GM23338 (cell line): ENCODE results near the gene PTPRF. TPM values are rescaled to one million over a fixed set of nuclear protein-coding genes. Genes with fewer than 3 reads are reported as not detected.

Source experiments
- ATAC-seq: fragments of 200-7000 bp; cut with Tn5 transposase; 3 replicates; pipeline ENCODE4 v1.9.1; 2020
- DNase-seq: peaks from one replicate; pipeline ENCODE4 v3.0.0-alpha.2; 2015; ENCODE audit warnings: low spot score
- H2AFZ ChIP-seq: fragments of 200-600 bp; sonication (generic); 2 replicates; pipeline ENCODE4 v1.8.0; 2016; ENCODE audit warnings: antibody characterized with exemption, mild to moderate bottlenecking, moderate library complexity
- H3F3A ChIP-seq: fragments of 200-600 bp; sonication (generic); replicated peaks from 2 replicates; pipeline ENCODE4 v1.8.0; 2017; ENCODE audit warnings: antibody characterized with exemption, mixed run types, low read depth
- H3K27ac ChIP-seq: fragments of 200-600 bp; sonication (generic); 2 replicates; pipeline ENCODE4 v1.6.1; 2016; ENCODE audit warnings: low read depth
- H3K27me3 ChIP-seq: fragments of 200-600 bp; sonication (generic); 2 replicates; pipeline ENCODE4 v1.8.0; 2016; ENCODE audit warnings: mild to moderate bottlenecking, mixed run types, moderate library complexity; ENCODE audit not compliant: insufficient read depth
- H3K36me3 ChIP-seq: fragments of 200-600 bp; sonication (generic); 2 replicates; pipeline ENCODE4 v1.8.0; 2016; ENCODE audit warnings: mild to moderate bottlenecking; ENCODE audit not compliant: insufficient read depth
- H3K4me1 ChIP-seq: fragments of 200-600 bp; sonication (generic); 2 replicates; pipeline ENCODE4 v1.8.0; 2016; ENCODE audit warnings: mild to moderate bottlenecking, moderate library complexity; ENCODE audit not compliant: insufficient read depth
- H3K4me2 ChIP-seq: fragments of 200-600 bp; sonication (generic); 2 replicates; pipeline ENCODE4 v1.7.1; 2017; ENCODE audit warnings: mixed run types
- H3K4me3 ChIP-seq: fragments of 200-600 bp; sonication (generic); 2 replicates; pipeline ENCODE4 v1.6.1; 2016; ENCODE audit warnings: mixed run types
- H3K79me2 ChIP-seq: fragments of 200-600 bp; sonication (generic); replicated peaks from 2 replicates; pipeline ENCODE4 v1.8.0; 2017; ENCODE audit warnings: mild to moderate bottlenecking; ENCODE audit not compliant: insufficient read depth
- H3K9me2 ChIP-seq: fragments of 200-600 bp; sonication (generic); 2 replicates; pipeline ENCODE4 v1.8.0; 2017; ENCODE audit not compliant: insufficient read depth
- H4K20me1 ChIP-seq: fragments of 200-600 bp; sonication (generic); replicated peaks from 2 replicates; pipeline ENCODE4 v1.8.0; 2017; ENCODE audit warnings: mild to moderate bottlenecking; ENCODE audit not compliant: insufficient read depth
- H3K27ac Mint-ChIP-seq: 2 replicates; pipeline ENCODE4 v1.8.0; 2020; ENCODE audit warnings: inconsistent platforms, mild to moderate bottlenecking, moderate library complexity, mixed read lengths
- H3K27me3 Mint-ChIP-seq: 3 replicates; pipeline ENCODE4 v1.8.0; 2022; ENCODE audit warnings: low read depth, mild to moderate bottlenecking, moderate library complexity, mixed read lengths, inconsistent platforms; ENCODE audit not compliant: insufficient read depth, poor library complexity
- H3K36me3 Mint-ChIP-seq: 3 replicates; pipeline ENCODE4 v1.8.0; 2021; ENCODE audit warnings: low read depth, mild to moderate bottlenecking, inconsistent platforms, moderate library complexity, mixed read lengths
- H3K4me1 Mint-ChIP-seq: 3 replicates; pipeline ENCODE4 v1.8.0; 2020; ENCODE audit warnings: mild to moderate bottlenecking, inconsistent platforms, mixed read lengths
- H3K4me3 Mint-ChIP-seq: 3 replicates; pipeline ENCODE4 v1.8.0; 2021; ENCODE audit warnings: moderate library complexity, mild to moderate bottlenecking, inconsistent platforms, mixed read lengths
- H3K9me3 Mint-ChIP-seq: 3 replicates; pipeline ENCODE4 v1.8.0; 2020; ENCODE audit warnings: moderate library complexity, mild to moderate bottlenecking, inconsistent platforms, mixed read lengths
- CREB1 ChIP-seq: fragments of 250-450 bp; sonication (Bioruptor Pico); IDR thresholded peaks from 2 replicates; pipeline ENCODE4 v1.5.0; 2020; ENCODE audit warnings: low read depth, mild to moderate bottlenecking, moderate library complexity
- ETS1 ChIP-seq: IDR thresholded peaks from 2 replicates; pipeline ENCODE4 v1.6.1; 2016; ENCODE audit warnings: antibody characterized with exemption
- EZH2 ChIP-seq: fragments of 200-600 bp; sonication (generic); IDR thresholded peaks from one replicate; pipeline ENCODE4 v1.8.0; 2017; ENCODE audit warnings: antibody characterized with exemption, mild to moderate bottlenecking, low read depth; ENCODE audit not compliant: unreplicated experiment
- EZH2phosphoT487 ChIP-seq: fragments of 200-600 bp; sonication (generic); IDR thresholded peaks from one replicate; pipeline ENCODE4 v1.8.1; 2018; ENCODE audit warnings: antibody characterized with exemption; ENCODE audit not compliant: unreplicated experiment
- JUNB ChIP-seq: IDR thresholded peaks from one replicate; pipeline ENCODE4 v1.6.1; 2016; ENCODE audit warnings: antibody characterized with exemption; ENCODE audit not compliant: unreplicated experiment
- NANOG ChIP-seq: IDR thresholded peaks from 2 replicates; pipeline ENCODE4 v1.6.1; 2016; ENCODE audit warnings: antibody characterized with exemption, borderline replicate concordance
- POLR2AphosphoS5 ChIP-seq: IDR thresholded peaks from 2 replicates; pipeline ENCODE4 v1.6.1; 2016; ENCODE audit warnings: antibody characterized with exemption, low read depth
- STAT1 ChIP-seq: IDR thresholded peaks from one replicate; pipeline ENCODE4 v1.6.1; 2016; ENCODE audit warnings: antibody characterized with exemption; ENCODE audit not compliant: unreplicated experiment
- ZNF114 ChIP-seq: fragments of 250-450 bp; sonication (Bioruptor Pico); IDR thresholded peaks from 2 replicates; pipeline ENCODE4 v1.5.0; 2020; ENCODE audit warnings: mild to moderate bottlenecking, moderate library complexity
- ZNF331 ChIP-seq: fragments of 250-450 bp; sonication (Bioruptor Pico); IDR thresholded peaks from 2 replicates; pipeline ENCODE4 v1.5.0; 2020; ENCODE audit warnings: low read depth, mild to moderate bottlenecking, moderate library complexity
- polyA plus RNA-seq: library from polyadenylated mRNA; unstranded; fragments of >200 nt; fragmentation: Nextera tagmentation; extraction: Ambion mirVana; gene quantifications from 2 replicates; pipeline ENCODE4 v1.2.1, GENCODE V29; 2016
- total RNA-seq: library from RNA; depleted of rRNA; stranded (reverse); fragments of >200 nt; shearing (Covaris generic); gene quantifications from 2 replicates; pipeline ENCODE4 v1.2.3, GENCODE V29; 2014
- TF ChIP-seq, protein P1 (sequence below), 2 experiments: fragments of 200-600 bp in 1 of 2; sonication (generic) in 1 of 2; conservative IDR thresholded peaks; 2 replicates each; pipeline versions ENCODE4 v1.5.1 to v1.6.1; 2016 to 2017; ENCODE audit warnings: antibody characterized with exemption in 2 of 2, low read depth in 2 of 2, mild to moderate bottlenecking in 2 of 2, moderate library complexity in 1 of 2
- TF ChIP-seq, protein P2 (sequence below): IDR thresholded peaks from one replicate; pipeline ENCODE4 v1.6.1; 2018; ENCODE audit warnings: antibody characterized with exemption; ENCODE audit not compliant: unreplicated experiment
- TF ChIP-seq, protein P3 (sequence below): fragments of 250-450 bp; sonication (Bioruptor Pico); IDR thresholded peaks from 2 replicates; pipeline ENCODE4 v1.5.0; 2020; ENCODE audit warnings: mild to moderate bottlenecking, moderate library complexity

Gene PTPRF
- total and polyA plus RNA-seq, 2 experiments from 2014 or later, result 52.4 to 173 TPM

GRCh38 chr1:43509007-43509739 is 21.5 kb upstream of the PTPRF start:
- H2AFZ ChIP-seq, result peak overlapping the region; percentile 84; the same call in 1 of the 2 replicates
- ATAC-seq, result no peak

More at GRCh38 chr1:43509007-43509739, 21.5 kb upstream of the PTPRF start:
- Histone ChIP-seq H4K20me1 (no peaks in the 10 kb centered on the region), H3K4me2 (no peak overlapping the region), H3K36me3 (no peaks in the 10 kb centered on the region), H3K79me2 (no peaks in the 10 kb centered on the region), H3K27ac (no peak overlapping the region), H3F3A (no peaks in the 10 kb centered on the region), H3K4me3 (no peak overlapping the region), H3K4me1 (peaks cover 7% of the 10 kb centered on the region; the same call in 1 of the 2 replicates), H3K27me3 (no peaks in the 10 kb centered on the region), H3K9me2 (0 out of 2 replicates have a peak, but pooled peaks cover 5% of the 10 kb centered on the region)
- H3K4me3 Mint-ChIP-seq, result no peak overlapping the region
- peaks cover 8% of the 10 kb centered on the region for H3K27me3 Mint-ChIP-seq
- H3K9me3 Mint-ChIP-seq, result no peaks in the 10 kb centered on the region
- no peaks in the 10 kb centered on the region for H3K36me3 Mint-ChIP-seq
- no peak overlapping the region for H3K27ac Mint-ChIP-seq
- TF ChIP-seq POLR2AphosphoS5, result no peak
- TF ChIP-seq CREB1 (CRISPR knock-in tag), result no peak
- TF ChIP-seq, protein P1, sequence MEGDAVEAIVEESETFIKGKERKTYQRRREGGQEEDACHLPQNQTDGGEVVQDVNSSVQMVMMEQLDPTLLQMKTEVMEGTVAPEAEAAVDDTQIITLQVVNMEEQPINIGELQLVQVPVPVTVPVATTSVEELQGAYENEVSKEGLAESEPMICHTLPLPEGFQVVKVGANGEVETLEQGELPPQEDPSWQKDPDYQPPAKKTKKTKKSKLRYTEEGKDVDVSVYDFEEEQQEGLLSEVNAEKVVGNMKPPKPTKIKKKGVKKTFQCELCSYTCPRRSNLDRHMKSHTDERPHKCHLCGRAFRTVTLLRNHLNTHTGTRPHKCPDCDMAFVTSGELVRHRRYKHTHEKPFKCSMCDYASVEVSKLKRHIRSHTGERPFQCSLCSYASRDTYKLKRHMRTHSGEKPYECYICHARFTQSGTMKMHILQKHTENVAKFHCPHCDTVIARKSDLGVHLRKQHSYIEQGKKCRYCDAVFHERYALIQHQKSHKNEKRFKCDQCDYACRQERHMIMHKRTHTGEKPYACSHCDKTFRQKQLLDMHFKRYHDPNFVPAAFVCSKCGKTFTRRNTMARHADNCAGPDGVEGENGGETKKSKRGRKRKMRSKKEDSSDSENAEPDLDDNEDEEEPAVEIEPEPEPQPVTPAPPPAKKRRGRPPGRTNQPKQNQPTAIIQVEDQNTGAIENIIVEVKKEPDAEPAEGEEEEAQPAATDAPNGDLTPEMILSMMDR (conservative IDR thresholded peaks at IDR 0.05; ENCODE audit: low read depth in 2 of 2), result no peak
- TF ChIP-seq ZNF114 (CRISPR knock-in tag), result no peak
- no peak for TF ChIP-seq EZH2
- no peak for TF ChIP-seq JUNB
- TF ChIP-seq, protein P2, sequence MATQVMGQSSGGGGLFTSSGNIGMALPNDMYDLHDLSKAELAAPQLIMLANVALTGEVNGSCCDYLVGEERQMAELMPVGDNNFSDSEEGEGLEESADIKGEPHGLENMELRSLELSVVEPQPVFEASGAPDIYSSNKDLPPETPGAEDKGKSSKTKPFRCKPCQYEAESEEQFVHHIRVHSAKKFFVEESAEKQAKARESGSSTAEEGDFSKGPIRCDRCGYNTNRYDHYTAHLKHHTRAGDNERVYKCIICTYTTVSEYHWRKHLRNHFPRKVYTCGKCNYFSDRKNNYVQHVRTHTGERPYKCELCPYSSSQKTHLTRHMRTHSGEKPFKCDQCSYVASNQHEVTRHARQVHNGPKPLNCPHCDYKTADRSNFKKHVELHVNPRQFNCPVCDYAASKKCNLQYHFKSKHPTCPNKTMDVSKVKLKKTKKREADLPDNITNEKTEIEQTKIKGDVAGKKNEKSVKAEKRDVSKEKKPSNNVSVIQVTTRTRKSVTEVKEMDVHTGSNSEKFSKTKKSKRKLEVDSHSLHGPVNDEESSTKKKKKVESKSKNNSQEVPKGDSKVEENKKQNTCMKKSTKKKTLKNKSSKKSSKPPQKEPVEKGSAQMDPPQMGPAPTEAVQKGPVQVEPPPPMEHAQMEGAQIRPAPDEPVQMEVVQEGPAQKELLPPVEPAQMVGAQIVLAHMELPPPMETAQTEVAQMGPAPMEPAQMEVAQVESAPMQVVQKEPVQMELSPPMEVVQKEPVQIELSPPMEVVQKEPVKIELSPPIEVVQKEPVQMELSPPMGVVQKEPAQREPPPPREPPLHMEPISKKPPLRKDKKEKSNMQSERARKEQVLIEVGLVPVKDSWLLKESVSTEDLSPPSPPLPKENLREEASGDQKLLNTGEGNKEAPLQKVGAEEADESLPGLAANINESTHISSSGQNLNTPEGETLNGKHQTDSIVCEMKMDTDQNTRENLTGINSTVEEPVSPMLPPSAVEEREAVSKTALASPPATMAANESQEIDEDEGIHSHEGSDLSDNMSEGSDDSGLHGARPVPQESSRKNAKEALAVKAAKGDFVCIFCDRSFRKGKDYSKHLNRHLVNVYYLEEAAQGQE, result no peak
- TF ChIP-seq STAT1, result no peak
- TF ChIP-seq EZH2phosphoT487, result no peak
- TF ChIP-seq, protein P3, sequence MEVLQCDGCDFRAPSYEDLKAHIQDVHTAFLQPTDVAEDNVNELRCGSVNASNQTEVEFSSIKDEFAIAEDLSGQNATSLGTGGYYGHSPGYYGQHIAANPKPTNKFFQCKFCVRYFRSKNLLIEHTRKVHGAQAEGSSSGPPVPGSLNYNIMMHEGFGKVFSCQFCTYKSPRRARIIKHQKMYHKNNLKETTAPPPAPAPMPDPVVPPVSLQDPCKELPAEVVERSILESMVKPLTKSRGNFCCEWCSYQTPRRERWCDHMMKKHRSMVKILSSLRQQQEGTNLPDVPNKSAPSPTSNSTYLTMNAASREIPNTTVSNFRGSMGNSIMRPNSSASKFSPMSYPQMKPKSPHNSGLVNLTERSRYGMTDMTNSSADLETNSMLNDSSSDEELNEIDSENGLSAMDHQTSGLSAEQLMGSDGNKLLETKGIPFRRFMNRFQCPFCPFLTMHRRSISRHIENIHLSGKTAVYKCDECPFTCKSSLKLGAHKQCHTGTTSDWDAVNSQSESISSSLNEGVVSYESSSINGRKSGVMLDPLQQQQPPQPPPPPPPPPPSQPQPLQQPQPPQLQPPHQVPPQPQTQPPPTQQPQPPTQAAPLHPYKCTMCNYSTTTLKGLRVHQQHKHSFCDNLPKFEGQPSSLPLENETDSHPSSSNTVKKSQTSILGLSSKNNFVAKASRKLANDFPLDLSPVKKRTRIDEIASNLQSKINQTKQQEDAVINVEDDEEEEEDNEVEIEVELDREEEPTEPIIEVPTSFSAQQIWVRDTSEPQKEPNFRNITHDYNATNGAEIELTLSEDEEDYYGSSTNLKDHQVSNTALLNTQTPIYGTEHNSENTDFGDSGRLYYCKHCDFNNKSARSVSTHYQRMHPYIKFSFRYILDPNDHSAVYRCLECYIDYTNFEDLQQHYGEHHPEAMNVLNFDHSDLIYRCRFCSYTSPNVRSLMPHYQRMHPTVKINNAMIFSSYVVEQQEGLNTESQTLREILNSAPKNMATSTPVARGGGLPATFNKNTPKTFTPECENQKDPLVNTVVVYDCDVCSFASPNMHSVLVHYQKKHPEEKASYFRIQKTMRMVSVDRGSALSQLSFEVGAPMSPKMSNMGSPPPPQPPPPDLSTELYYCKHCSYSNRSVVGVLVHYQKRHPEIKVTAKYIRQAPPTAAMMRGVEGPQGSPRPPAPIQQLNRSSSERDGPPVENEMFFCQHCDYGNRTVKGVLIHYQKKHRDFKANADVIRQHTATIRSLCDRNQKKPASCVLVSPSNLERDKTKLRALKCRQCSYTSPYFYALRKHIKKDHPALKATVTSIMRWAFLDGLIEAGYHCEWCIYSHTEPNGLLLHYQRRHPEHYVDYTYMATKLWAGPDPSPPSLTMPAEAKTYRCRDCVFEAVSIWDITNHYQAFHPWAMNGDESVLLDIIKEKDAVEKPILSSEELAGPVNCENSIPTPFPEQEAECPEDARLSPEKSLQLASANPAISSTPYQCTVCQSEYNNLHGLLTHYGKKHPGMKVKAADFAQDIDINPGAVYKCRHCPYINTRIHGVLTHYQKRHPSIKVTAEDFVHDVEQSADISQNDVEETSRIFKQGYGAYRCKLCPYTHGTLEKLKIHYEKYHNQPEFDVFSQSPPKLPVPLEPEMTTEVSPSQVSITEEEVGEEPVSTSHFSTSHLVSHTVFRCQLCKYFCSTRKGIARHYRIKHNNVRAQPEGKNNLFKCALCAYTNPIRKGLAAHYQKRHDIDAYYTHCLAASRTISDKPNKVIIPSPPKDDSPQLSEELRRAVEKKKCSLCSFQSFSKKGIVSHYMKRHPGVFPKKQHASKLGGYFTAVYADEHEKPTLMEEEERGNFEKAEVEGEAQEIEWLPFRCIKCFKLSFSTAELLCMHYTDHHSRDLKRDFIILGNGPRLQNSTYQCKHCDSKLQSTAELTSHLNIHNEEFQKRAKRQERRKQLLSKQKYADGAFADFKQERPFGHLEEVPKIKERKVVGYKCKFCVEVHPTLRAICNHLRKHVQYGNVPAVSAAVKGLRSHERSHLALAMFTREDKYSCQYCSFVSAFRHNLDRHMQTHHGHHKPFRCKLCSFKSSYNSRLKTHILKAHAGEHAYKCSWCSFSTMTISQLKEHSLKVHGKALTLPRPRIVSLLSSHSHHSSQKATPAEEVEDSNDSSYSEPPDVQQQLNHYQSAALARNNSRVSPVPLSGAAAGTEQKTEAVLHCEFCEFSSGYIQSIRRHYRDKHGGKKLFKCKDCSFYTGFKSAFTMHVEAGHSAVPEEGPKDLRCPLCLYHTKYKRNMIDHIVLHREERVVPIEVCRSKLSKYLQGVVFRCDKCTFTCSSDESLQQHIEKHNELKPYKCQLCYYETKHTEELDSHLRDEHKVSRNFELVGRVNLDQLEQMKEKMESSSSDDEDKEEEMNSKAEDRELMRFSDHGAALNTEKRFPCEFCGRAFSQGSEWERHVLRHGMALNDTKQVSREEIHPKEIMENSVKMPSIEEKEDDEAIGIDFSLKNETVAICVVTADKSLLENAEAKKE (CRISPR knock-in tag), result no peak
- no peak for TF ChIP-seq ETS1
- TF ChIP-seq ZNF331, result no peak
- no peak for TF ChIP-seq NANOG
- DNase-seq, result no peak
- peaks cover 10% of the 10 kb centered on the region; the same call in 2 of the 3 replicates for H3K4me1 Mint-ChIP-seq
